ENCODE results near the gene FBLN7.

Gene FBLN7

DNA sequence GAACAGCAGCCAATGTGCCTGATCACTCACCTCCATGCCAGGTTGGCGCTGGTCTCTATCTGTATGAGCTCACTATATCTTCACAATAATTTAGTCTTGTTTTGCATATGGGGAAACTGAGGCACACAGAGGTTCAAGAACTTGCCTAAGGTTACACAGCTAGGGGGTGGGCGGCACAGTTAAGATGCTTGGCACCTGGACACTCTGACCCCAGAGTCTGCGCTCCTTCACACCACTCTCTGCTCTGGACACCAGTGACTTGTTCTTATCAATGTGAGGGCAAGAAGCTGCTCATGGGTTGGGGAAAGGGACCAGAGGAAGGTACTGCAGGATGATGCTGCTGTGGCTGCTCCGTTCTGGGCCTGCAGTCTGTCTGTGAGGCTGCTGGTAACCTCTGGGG lies 27.1 kb downstream of the FBLN7 start:
- no peak for TF ChIP-seq JUND (IDR thresholded peaks at IDR 0.05; ENCODE audit: low read depth)
- in situ Hi-C loops (cut with HindIII; ENCODE audit: low pct_unique_long_range_greater_than_20kb, low sequenced_read_pairs), result no loop called here
- DNase-seq (ENCODE audit: low read depth in 1 of 2, low spot score in 1 of 2), result no peak

DNA sequence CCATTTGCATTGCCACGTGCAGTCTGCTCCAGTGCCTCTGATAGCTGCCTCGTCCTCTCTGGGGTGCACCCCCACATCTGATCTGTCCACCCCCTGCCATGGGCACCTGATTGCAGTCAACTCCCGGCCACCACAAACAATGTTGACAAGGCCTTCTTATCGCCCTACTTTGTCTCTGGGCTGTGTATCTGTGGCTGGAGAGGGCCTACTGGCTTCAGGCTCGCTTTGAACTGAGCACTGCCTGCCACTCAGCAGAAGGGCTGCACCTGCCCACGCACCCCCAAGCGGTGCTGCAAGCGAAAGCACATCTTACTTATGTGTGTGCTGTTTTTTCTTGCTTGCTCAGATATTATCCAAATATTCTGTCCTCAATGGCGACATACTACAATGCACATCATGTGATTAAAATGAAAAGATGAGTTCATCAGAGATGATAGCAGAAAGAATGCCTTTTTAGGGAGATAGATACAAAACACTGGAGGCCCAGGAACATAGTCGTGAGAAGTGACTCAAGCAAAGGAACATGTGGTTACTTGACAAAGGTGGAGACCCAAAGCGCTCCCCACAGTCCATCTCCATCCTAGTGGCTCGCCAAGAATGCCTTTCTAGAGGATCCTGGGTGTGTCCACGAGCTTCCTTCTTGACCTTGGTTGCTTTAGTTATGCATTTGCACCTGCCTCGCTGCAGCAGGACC lies 28.8 kb downstream of the FBLN7 start:
- no peak for TF ChIP-seq JUND (IDR thresholded peaks at IDR 0.05; ENCODE audit: low read depth)
- in situ Hi-C loops (cut with HindIII; ENCODE audit: low pct_unique_long_range_greater_than_20kb, low sequenced_read_pairs), result no loop called here
- DNase-seq (ENCODE audit: low read depth in 1 of 2, low spot score in 1 of 2), result no peak

DNA sequence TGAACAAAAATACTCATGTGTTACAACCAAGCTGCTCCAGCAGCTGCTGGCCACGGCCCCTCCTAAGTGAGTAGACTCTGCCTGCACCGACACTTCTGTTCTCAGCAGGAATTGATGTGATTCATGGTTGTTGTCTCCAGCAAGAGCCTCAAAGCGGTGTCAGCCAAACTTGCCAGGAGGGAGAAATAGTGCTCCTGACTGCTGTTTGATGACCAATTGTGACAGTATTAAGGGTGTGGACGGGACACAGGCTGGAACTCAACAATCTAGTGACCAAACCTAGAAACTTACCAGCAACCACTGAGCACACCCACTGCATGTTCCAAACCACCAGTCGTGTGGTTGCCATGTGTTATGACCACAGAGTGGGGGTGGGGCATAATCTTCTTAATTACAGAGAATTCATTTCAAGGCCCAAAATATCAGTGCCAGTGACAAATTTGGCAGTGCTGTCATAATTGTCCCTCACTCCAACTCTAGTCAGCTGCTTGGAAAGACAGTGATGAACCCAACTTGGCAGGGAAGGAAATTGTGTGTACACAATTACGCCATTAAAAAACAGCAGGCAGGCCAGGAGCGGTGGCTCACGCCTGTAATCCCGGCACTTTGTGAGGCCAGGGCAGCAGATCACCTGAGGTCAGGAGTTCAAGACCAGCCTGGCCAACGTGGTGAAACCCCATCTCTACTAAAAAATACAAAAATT lies 30.4 kb downstream of the FBLN7 start:
- in situ Hi-C loops (cut with HindIII; ENCODE audit: low pct_unique_long_range_greater_than_20kb, low sequenced_read_pairs), result no loop called here

DNA sequence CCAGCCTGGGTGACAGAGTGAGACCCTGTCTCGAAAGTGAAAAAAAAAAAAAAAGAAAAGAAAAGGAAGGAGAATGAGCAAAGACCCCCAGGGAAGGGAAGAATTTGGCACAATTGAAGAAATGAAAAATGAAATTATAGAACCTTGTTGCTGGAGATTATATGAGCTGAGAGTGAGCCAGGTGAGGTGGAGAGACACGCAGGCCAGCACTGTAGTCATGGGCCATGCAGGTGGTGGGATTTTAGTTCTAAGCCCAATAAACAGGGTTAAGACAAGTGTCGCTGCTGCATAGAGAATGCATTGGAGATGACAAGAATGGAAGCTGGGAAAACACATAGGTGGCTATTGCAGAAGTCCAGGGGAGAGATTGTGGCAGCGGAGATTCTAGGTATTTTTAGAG lies 32.3 kb downstream of the FBLN7 start:
- no peak for TF ChIP-seq JUND (IDR thresholded peaks at IDR 0.05; ENCODE audit: low read depth)
- DNase-seq (ENCODE audit: low read depth in 1 of 2, low spot score in 1 of 2), result no peak
- in situ Hi-C loops (cut with HindIII; ENCODE audit: low pct_unique_long_range_greater_than_20kb, low sequenced_read_pairs), result no loop called here

More for the DNA sequence above, 30.4 kb downstream of the FBLN7 start:
- DNase-seq (ENCODE audit: low read depth in 1 of 2, low spot score in 1 of 2), result no peak
- no peak for TF ChIP-seq JUND (IDR thresholded peaks at IDR 0.05; ENCODE audit: low read depth)

DNA sequence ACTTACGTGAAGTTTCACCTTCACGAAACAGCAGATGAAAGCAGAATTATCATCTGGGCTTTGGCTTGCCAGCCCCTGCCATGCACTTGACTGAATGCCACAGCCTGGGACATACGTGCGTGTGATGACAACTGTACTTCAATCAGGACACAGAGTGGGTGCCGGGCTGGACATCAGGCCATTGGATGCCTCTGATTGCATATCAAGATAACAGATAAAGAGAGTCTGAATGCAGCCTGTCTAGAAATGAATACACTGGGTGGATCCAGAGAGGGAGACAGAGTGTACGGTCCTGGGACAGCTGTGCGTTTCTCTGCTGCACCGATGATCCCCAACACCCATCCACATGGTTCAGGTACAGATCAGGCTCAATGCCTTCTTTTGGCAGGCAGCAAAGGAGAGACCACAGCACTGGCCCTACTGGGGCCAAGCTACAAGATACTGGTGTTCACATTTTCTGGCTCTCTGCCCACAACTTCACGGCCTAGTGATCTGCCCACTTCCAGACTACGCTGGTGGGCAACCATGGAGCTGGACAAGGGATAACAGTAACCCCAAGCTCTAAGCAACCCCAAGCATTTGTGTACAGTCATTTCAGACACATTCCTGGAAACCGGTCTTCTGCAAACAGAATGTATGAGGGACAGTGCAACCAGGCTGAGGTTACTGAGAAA lies 35.6 kb downstream of the FBLN7 start:
- no peak for TF ChIP-seq JUND (IDR thresholded peaks at IDR 0.05; ENCODE audit: low read depth)
- in situ Hi-C loops (cut with HindIII; ENCODE audit: low pct_unique_long_range_greater_than_20kb, low sequenced_read_pairs), result no loop called here
- DNase-seq (ENCODE audit: low read depth in 1 of 2, low spot score in 1 of 2), result no peak

DNA sequence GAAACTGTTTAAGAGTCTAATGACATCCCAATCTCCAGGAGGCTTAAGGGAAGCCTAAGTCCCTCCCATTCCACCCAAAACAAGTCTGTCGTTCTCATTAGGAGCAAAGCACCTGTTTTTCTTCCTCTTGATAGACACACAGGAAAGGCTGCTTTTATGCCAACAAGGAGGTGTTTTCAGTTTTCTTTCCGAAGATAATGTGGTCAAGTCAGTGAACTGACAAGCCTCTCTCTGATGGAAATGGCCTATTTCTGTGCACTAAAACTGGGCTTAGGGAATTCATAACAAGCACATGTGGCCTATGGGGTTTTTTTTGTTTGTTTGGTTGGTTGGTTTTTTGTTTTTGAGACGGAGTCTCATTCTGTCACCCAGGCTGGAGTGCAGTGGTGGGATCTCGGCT lies 36.2 kb downstream of the FBLN7 start:
- in situ Hi-C loops (cut with HindIII; ENCODE audit: low pct_unique_long_range_greater_than_20kb, low sequenced_read_pairs), result no loop called here
- no peak for DNase-seq (ENCODE audit: low read depth in 1 of 2, low spot score in 1 of 2)
- TF ChIP-seq JUND (IDR thresholded peaks at IDR 0.05; ENCODE audit: low read depth), result no peak

DNA sequence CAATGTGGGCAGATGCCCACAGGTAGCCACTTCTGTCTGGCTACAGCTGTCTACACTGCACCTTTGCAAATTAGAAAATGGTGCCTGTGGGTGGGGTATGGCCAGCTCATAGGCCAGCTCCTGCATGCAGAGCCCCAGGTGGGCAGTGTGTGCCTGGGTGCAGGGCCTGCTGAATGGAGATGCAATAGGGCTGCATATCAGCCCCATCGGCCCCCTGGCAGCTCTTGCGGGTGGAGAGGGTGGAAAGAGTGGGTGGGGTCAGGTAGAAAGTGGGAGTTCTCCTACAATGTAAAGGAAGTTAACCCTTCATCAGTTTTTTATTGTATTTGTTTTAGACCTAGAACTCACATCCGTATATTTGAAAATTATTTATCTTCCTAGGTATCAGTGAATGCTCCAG lies 37.1 kb downstream of the FBLN7 start:
- no peak for DNase-seq (ENCODE audit: low read depth in 1 of 2, low spot score in 1 of 2)
- in situ Hi-C loops (cut with HindIII; ENCODE audit: low pct_unique_long_range_greater_than_20kb, low sequenced_read_pairs), result no loop called here
- TF ChIP-seq JUND (IDR thresholded peaks at IDR 0.05; ENCODE audit: low read depth), result no peak

DNA sequence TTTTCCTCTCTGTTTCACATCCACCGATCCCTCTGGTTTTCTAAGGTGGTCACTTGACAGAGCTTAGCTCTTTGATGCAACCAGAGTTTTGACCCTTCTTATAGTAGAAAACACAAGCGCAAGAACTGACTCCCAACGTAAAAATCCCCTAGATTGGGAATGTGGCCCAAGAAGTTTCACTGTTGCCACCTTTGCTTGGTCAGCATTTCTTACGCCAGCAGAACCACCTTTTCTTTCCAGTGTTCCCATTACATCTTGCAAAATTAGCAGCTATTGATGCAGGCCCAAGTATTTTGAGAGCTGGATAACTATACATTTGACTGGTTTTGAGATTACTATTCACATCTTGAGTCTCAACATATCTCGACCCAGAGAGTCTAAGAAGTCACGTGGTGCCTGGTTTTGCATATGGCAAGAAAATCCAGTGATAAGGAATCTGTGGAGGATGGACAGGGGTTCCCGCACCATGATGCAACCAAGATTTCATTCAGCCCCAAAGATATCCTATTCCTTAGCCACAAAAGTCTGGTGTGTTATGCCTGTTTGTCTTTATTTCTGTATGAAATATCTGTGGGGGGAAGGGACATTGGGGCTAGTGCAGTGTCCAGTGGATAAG lies 37.9 kb downstream of the FBLN7 start:
- in situ Hi-C loops (cut with HindIII; ENCODE audit: low pct_unique_long_range_greater_than_20kb, low sequenced_read_pairs), result no loop called here
- TF ChIP-seq JUND (IDR thresholded peaks at IDR 0.05; ENCODE audit: low read depth), result no peak
- DNase-seq (ENCODE audit: low read depth in 1 of 2, low spot score in 1 of 2), result no peak

DNA sequence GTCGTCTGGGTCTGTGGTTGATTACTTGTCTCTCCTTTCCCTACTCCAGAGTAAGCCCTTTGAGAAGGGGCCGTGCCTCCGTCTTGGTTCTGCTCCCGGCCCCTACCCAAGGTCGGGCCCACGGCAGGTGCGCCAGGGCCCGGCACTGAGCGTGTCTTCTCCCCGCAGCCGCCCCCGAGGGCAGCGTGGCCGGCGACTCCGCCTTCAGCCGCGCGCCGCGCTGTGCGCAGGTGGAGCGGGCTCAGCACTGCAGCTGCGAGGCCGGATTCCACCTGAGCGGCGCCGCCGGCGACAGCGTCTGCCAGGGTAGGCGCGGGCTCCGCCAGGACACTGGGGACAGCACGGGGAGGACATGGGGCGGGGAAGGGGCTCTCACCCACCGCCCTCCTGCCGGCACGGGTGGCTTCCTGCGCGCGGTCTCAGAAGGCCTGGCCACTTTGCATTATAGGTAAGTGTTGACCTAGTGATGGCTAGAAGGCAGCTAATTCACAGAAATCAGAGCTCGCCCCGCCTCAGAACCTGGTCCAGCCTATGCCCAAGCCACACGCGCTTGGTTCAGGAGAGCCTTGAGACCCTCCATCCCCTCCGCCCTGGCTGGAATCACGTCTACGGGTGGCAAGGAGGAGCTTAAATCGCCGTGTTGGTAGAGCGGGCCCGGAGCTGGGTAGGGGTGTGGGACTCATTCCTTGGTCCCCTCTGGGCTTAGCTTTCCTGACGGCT lies 43.5 kb downstream of the FBLN7 start:
- TF ChIP-seq JUND (IDR thresholded peaks at IDR 0.05; ENCODE audit: low read depth), result no peak
- in situ Hi-C loops (cut with HindIII; ENCODE audit: low pct_unique_long_range_greater_than_20kb, low sequenced_read_pairs), result no loop called here
- no peak for DNase-seq (ENCODE audit: low read depth in 1 of 2, low spot score in 1 of 2)

DNA sequence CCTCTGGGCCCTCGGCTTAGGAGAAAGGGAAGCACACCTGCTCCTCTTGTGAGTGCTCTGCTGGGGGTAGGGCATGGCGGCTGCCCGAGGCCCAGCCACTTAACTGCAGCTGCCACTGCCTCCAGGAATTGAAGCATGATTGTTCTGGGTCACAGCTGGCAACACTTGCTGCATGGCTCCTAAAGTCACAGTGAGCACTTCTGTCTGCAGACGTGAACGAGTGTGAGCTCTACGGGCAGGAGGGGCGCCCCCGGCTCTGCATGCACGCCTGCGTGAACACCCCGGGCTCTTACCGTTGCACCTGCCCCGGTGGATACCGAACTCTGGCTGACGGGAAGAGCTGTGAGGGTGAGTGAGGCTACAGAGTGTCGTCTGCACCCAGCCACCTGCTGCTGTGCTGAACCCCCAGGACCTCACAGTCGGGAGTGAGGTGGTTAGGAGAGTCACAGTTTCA lies 44.4 kb downstream of the FBLN7 start:
- no peak for TF ChIP-seq JUND (IDR thresholded peaks at IDR 0.05; ENCODE audit: low read depth)
- no peak for DNase-seq (ENCODE audit: low read depth in 1 of 2, low spot score in 1 of 2)
- in situ Hi-C loops (cut with HindIII; ENCODE audit: low pct_unique_long_range_greater_than_20kb, low sequenced_read_pairs), result no loop called here

DNA sequence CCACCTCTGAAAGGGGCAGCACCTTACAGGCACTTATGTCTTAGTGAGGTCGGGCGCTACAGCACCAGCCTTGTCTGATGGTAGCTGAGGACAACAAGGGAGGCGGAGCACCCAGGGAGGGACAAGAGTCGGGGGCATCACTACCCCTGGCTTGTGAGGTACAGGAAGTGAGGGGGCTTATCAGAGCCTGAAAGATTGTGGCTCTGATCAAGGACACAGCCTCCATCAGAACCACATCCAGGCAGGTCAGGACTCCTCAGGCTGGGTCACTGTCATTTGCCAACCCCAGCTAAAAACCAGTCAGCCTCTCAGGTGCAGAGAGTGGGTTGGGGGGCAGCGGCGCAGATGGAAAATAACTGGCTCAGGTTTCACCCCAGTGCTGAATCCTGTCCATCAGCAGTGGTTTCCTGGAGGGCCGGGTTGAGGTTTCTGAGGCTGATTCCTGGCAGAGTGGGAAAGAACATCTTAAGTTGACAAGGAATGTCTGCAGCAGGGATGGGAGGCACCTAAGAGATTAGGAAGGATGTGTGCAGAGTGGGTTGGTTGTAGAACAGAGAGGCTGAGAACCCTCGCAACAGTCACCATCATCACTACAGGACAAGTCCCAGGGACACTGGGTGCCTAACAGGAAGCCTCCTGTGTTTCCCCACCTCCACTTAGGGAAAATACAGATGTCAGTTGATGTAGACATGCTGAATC lies 45.3 kb downstream of the FBLN7 start:
- no peak for TF ChIP-seq JUND (IDR thresholded peaks at IDR 0.05; ENCODE audit: low read depth)
- in situ Hi-C loops (cut with HindIII; ENCODE audit: low pct_unique_long_range_greater_than_20kb, low sequenced_read_pairs), result no loop called here
- no peak for DNase-seq (ENCODE audit: low read depth in 1 of 2, low spot score in 1 of 2)

DNA sequence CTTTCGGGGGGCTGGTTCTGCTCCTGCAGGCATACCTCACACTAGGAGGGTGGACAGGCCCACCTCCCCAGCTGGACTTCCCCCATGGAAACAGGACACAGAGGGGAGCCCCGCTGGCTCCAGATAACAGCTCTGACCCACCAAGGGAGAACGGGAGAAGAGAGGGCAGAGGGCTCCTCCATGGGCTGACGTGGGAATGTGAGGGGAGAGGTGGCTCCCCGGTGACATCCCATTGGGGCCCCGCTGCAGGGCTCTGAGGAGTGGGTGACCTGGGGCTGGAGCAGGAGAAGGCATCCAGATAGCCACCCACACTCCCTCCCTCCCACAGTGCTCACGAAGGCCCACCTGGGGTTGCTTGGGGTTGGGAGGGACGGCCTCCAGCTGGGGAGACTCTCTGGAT lies 45.9 kb downstream of the FBLN7 start:
- no peak for TF ChIP-seq JUND (IDR thresholded peaks at IDR 0.05; ENCODE audit: low read depth)
- in situ Hi-C loops (cut with HindIII; ENCODE audit: low pct_unique_long_range_greater_than_20kb, low sequenced_read_pairs), result no loop called here
- DNase-seq (ENCODE audit: low read depth in 1 of 2, low spot score in 1 of 2), result no peak
